ENCODE results near the gene SCN8A.

Gene SCN8A

GRCh38 chr12:51590347-51591015, 552 bp upstream of the SCN8A start:
- no peaks in the 10 kb centered on the region for H3K36me3 ChIP-seq (ENCODE audit: insufficient read depth)
- H3K4me2 ChIP-seq, result peak overlapping the region; percentile 37
- no peaks in the 10 kb centered on the region for H3K79me2 ChIP-seq (ENCODE audit: insufficient read depth, low read depth)
- no peak overlapping the region for H3K4me3 ChIP-seq (IDR thresholded peaks at IDR 0.05; ENCODE audit: insufficient read depth, low read depth, low read length)
- TF ChIP-seq CTCF (conservative IDR thresholded peaks at IDR 0.05; ENCODE audit: low read depth, low read length), result no peak; the same call in 1 of the 2 replicates
- no peaks in the 10 kb centered on the region; the same call in 1 of the 2 replicates for H3K27me3 ChIP-seq (ENCODE audit: insufficient read depth, low read depth)
- peak overlapping the region; percentile 54 for H2AFZ ChIP-seq (ENCODE audit: low read depth)
- no peaks in the 10 kb centered on the region for H4K20me1 ChIP-seq (ENCODE audit: insufficient read depth)
- H3K4me1 ChIP-seq (ENCODE audit: low read depth, poor library complexity, severe bottlenecking), result no peaks in the 10 kb centered on the region
- H3K27ac ChIP-seq, result no peak overlapping the region
- H3K9ac ChIP-seq, result peak overlapping the region; percentile 39; the same call in 1 of the 2 replicates

GRCh38 chr12:51592034-51592705, 1.1 kb downstream of the SCN8A start:
- Histone ChIP-seq H3K27ac (no peak overlapping the region), H2AFZ (ENCODE audit: low read depth) (no peak overlapping the region), H3K4me2 (no peak overlapping the region), H3K79me2 (ENCODE audit: insufficient read depth, low read depth) (no peaks in the 10 kb centered on the region), H3K36me3 (ENCODE audit: insufficient read depth) (no peaks in the 10 kb centered on the region), H3K9ac (no peak overlapping the region), H4K20me1 (ENCODE audit: insufficient read depth) (no peaks in the 10 kb centered on the region), H3K27me3 (ENCODE audit: insufficient read depth, low read depth) (no peaks in the 10 kb centered on the region; the same call in 1 of the 2 replicates), H3K4me3 (IDR thresholded peaks at IDR 0.05; ENCODE audit: insufficient read depth, low read depth, low read length) (no peak overlapping the region), H3K4me1 (ENCODE audit: low read depth, poor library complexity, severe bottlenecking) (no peaks in the 10 kb centered on the region)
- no peak for TF ChIP-seq CTCF (conservative IDR thresholded peaks at IDR 0.05; ENCODE audit: low read depth, low read length)

GRCh38 chr12:51593021-51593420, 2.0 kb downstream of the SCN8A start:
- no peak overlapping the region for H3K4me2 ChIP-seq
- no peak overlapping the region for H2AFZ ChIP-seq (ENCODE audit: low read depth)
- H3K9ac ChIP-seq, result no peak overlapping the region
- no peak overlapping the region for H3K4me3 ChIP-seq (IDR thresholded peaks at IDR 0.05; ENCODE audit: insufficient read depth, low read depth, low read length)
- no peaks in the 10 kb centered on the region for H3K4me1 ChIP-seq (ENCODE audit: low read depth, poor library complexity, severe bottlenecking)
- no peaks in the 10 kb centered on the region for H3K79me2 ChIP-seq (ENCODE audit: insufficient read depth, low read depth)
- TF ChIP-seq CTCF (conservative IDR thresholded peaks at IDR 0.05; ENCODE audit: low read depth, low read length), result no peak
- no peaks in the 10 kb centered on the region for H3K36me3 ChIP-seq (ENCODE audit: insufficient read depth)
- H3K27ac ChIP-seq, result no peak overlapping the region
- no peaks in the 10 kb centered on the region; the same call in 1 of the 2 replicates for H3K27me3 ChIP-seq (ENCODE audit: insufficient read depth, low read depth)
- H4K20me1 ChIP-seq (ENCODE audit: insufficient read depth), result no peaks in the 10 kb centered on the region

GRCh38 chr12:51593539-51593938, 2.5 kb downstream of the SCN8A start:
- H3K79me2 ChIP-seq (ENCODE audit: insufficient read depth, low read depth), result no peaks in the 10 kb centered on the region
- H3K27ac ChIP-seq, result no peak overlapping the region
- H3K9ac ChIP-seq, result no peak overlapping the region
- H3K4me1 ChIP-seq (ENCODE audit: low read depth, poor library complexity, severe bottlenecking), result no peaks in the 10 kb centered on the region
- no peak overlapping the region for H3K4me2 ChIP-seq
- no peaks in the 10 kb centered on the region; the same call in 1 of the 2 replicates for H3K27me3 ChIP-seq (ENCODE audit: insufficient read depth, low read depth)
- TF ChIP-seq CTCF (conservative IDR thresholded peaks at IDR 0.05; ENCODE audit: low read depth, low read length), result no peak
- no peak overlapping the region for H3K4me3 ChIP-seq (IDR thresholded peaks at IDR 0.05; ENCODE audit: insufficient read depth, low read depth, low read length)
- no peak overlapping the region for H2AFZ ChIP-seq (ENCODE audit: low read depth)
- no peaks in the 10 kb centered on the region for H3K36me3 ChIP-seq (ENCODE audit: insufficient read depth)
- no peaks in the 10 kb centered on the region for H4K20me1 ChIP-seq (ENCODE audit: insufficient read depth)
